HG02970 (cell line): Measurements from ENCODE around the gene SRP14.
A peak's percentile ranks its signal among the peaks of the same experiment; 100 is the strongest.
"Not testable (repeated sequence)": the region's sequence is repeated elsewhere in the genome, so short reads cannot be mapped to it uniquely, and the experiment has no call there.

ENCODE experiments used
- ATAC-seq: cut with Tn5 transposase; IDR thresholded peaks from one replicate; pipeline ENCODE4 v1.9.1; 2021; ENCODE audit warnings: mild to moderate bottlenecking, moderate library complexity, moderate number of reproducible peaks; ENCODE audit not compliant: unreplicated experiment, low FRiP score

SRP14 gene, protein sequence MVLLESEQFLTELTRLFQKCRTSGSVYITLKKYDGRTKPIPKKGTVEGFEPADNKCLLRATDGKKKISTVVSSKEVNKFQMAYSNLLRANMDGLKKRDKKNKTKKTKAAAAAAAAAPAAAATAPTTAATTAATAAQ

DNA sequence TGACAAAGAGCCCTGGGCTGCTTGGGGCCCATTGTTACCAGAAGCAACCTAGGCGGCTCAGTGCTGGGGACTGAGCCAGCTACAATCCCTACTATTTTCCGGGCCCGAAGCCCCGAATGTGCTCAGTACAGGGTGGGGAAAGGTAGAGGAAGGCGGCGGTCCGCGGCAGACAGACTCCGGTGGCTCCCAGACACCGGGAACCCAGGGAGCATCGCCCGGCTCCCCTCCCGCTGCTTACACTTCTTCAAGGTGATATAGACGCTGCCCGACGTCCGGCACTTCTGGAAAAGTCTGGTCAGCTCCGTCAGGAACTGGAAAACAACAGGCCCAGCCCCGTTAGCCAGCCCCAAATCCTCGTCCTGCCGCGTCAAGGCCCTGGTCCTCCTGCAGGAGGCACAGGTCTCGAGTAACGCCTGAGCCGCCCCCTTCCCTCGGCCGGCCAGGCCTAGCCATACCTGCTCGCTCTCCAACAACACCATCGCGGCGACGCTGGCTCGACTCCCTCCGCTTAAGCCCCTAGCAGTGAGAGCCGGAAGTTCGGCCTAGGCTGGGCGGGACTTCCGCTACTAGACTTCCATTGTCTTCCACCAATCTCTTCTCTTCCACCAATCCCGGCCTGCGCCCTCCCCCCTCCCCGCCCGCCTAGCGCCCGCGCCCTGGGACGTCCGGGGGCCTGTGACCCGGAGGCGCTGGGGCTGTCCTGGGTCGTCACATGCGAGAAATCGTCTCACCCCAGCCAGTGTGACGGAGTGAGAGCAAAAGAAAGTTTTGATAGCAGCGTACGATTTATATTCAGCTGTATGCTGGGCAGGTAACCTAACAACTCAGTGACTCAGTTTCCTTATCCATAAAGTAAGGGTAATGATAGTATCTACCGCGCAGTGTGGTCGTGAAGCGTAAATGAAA is at the start of gene SRP14:
TSS of gene SRP14 (minus strand) at position 544 of the 906 bp plus-strand sequence. CDS start at position 479, 65 bp downstream.
- peak; percentile 82 for ATAC-seq

DNA sequence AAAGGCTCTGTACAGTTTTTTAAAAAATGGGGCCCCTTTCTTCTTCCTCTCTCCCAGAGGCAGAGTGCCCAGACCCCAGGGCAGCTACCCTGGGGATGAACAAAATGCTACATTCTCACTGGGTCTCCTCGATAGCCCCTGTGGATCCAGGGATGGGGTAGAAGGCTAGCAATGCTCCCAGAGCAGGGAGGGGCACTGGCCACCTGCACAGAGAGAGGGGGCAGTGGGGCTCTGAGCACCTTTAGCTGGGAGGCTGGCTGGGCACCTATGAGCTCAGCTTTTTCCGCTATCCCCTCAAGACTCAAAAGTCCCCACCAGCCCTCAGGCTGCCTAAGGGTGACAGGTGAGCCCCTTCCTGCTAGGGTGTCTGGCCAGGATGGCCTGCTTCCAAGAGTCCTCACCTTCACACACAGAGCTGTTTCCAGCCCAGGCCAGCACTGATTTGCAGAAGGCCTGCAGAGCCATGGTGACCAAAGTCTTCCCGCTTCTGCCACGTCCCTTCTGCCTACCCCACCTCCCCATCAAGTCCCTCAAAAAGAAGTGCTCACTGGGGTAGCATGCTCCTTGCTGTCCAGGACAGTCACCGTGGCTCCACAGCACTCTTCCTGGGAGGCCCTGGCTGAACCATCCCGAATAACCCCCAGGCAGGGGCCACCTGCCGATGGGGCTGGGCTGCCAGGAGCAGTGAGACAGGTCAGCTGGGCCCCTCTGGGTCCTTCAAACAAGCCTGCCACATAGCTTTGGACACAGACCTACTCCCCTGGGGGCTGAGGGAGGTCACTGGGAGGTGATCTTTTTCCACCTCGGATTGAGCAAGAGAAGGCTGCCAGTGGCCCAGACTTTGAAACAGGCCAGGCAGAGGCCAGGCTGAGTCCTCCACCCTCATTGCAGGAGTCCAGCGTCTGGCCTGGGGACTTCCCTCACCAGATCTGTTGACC is 49.3 kb upstream of the SRP14 start:
- ATAC-seq = no peak

DNA sequence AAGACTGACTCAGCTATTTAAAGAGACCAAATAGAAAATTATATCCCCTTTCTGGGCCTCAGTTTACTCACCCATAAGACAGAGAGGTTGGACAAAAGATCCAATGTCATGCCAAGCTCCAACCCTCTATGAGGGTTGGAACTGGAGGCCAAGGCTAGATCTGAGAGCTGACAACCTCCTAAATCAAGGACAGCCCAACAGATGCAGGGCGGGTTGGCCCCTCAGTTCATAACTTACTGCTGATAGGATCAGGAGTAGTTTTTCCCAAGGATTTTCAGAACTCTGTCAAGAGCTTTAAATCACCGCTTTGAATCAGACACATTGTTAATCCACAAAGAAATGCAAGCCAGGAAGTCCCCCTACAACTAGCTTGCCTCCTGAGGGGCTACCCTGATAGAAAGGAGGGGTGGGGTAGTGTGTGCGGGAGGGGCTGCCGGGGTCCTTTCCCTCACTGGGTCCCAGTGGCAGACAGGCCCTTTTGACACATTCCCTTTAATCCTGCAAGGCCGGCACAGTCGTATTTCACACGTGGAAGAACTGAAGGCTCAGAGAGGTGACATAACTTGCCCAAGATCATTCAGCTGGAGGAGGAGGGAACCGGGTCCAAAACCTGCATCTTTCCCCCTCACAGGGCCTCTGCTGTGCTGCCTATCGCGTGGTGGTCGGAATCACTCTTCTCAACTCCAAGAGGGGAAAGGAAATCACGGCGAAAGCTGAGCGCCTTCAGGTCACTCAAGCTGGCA is 48.3 kb upstream of the SRP14 start:
- ATAC-seq = no peak

DNA sequence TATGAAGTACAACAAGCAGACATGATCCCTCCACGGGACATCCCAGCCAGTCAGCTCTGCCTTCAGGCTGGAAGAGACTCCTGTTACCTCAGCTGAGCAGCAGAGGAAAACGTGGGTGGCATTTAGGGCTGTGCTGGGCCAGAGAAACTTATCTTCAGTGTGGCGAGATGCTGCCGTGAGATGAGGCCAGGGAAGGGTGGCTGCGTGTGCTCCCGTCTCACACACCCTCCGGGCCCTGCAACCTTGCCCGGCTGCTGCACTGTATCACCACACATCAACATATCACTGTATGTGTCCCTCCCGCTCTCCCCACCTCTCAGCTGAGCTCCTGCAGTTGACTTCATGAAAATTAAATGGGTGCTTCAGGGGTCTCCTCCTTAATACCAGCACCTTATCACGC is 46.3 kb upstream of the SRP14 start:
- ATAC-seq = no peak

DNA sequence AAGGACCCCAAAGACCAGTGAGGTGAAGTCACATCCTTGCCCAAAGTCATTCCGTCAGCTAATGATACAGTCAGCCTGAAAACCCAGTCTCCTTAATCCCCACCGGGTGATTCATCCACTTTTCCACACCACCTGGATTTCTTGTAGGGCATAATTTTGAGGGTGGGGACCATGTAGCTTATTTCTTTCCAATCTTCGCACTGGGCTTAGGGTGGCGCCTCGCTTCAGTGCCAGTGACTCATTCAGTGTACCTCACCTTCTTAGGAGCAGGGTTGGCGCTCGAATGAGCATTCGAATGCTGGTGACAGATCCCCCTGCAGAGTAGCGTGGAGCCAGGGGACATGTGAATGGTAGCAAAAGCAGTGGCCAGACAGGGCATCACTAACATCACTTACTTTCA is 45.7 kb upstream of the SRP14 start:
- no peak for ATAC-seq

DNA sequence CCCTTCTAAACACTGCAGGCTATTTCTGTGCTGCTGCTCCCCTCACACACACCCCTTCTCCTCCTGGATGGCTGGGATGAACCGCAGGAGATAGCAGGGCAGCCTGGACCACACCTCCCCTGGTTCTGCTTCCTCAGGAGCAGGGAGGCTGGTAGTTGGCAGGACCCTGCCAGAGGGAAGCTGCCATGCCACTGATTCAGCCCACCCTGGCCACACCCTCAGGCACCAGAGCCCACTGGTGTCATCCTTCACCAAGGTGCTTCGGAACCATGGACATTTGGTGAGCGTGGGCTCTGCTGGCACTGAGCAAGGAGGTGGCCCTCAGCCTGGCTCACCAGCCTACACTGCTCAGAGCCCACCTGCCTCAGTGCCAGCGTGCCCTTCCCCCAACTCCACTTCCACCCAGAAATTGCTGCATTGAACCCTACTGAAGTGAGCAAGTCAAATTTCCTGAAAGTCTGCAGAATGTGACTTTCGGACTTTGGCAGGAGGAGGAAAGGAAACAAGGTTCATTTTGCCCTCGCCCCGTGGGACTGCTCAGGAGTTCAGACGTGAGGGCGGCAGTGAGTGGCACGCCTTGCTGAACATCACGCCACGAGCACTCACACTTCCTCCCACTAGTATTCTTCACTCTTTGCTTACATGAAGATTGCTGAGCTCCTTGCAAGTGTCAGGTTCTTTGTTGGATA is 43.4 kb upstream of the SRP14 start:
- no peak for ATAC-seq

DNA sequence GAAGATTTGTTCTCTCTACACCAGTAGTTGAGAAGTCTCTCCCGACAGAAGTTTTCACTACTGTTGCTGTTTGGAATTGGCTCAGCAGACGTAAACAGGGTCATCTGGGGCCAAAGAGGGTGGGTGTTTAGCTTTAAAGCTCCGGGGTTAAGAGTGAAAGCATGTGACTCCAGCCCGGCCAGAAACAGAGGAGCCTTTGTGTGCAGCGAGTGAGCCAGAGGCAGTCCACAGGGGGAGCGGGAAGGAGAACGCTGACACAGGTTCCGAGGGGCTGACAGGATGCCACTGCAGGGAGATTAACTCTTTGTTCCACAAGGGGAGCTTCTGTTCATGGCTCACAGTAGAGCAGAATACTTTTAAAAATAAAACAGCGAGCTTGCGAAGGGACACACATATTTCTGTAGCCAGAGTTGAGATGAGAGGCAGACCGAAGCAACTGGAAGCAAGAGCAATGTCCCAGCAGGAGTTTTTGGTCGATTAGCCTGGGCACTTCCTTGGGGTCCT is 42.8 kb upstream of the SRP14 start:
- ATAC-seq = no peak

DNA sequence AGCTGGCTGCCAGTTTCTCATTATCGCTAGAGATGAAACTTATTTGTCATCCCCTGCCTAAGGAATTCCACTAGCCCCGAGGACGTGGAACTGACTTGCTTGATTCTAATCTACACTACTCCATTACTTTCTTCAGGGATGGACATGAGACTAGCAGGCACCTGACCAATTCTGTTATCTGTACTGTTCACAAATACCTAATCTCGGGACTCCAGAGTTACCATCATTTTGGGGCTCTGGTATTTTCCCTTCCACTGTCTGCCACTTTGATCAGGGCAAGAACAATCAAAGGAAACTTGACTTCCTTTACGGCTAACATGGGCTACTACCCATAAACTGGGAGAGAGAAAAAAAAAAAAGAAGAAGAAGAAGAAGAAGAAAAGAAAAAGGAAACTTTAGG is 41.9 kb upstream of the SRP14 start:
- no peak for ATAC-seq

DNA sequence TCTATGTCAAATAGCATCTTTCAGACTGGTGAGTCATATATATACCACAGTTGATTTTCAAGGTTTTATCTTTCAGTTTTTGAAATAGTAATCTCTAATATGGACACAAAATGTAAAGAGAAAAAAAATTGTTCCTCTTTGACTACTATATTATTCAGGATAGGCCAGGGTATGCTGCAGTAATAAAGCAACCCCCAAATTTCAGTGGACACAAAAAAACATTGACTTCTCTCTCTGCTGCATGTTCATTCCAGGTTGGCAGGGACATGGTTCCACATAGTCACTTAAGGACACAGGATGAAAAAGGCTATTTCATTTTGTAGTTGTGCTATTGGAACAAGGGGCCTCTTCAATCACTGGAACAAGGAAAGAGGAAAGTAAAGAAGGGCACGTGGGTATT is 41.1 kb upstream of the SRP14 start:
- ATAC-seq = no peak

DNA sequence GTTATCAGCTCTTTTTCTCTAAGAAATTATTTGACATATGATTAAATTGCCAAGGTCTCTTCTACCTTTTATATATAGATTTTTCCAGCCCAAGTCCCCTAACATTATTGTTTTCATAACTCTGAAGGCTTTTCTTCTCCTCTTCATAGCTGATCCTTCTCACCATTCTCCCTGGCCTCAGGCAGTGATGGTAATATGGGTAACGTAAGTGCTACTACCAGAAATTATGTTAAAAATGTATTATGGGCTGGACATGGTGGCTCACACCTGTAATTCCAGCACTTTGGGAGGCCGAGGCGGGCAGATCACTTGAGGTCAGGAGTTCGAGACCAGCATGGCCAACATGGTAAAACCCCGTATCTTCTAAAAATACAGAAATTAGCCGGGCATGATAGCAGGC is 40.5 kb upstream of the SRP14 start:
- ATAC-seq = no peak

DNA sequence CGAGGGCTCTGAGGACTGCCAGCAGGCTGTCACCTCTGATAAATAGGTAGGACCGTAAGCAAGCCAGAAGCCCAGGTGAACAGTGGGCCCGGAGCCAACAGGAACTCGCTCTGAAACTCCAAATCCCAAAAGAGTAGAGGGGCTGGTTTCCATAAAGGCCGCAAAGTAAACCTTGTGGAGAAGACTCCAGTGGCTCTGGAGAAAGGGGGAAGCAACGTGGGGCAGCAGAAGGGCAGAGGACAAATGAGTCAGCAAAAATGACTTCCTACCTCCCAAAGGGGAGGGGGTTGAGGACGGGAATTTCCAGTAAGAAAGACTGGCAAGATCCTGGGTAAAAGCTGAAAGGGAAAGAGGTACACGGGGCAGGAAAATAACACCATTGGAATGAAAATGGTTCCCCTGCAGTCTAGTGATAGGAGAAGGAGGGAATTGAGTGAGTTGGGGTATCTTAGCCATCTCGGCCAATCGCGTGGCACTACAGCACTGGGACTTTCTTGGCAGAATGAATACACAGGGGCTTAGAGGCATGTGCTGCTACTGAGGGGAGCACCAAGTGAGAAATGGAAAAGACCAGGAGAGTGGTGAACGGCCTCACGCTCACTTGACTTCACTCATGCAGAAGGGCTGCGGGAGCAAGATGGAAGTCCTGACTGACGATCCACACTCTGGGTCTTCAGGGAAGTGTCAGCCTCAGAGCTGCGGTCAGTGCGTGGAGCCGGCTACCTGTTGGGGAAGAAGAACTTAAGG is 36.5 kb upstream of the SRP14 start:
- no peak for ATAC-seq

DNA sequence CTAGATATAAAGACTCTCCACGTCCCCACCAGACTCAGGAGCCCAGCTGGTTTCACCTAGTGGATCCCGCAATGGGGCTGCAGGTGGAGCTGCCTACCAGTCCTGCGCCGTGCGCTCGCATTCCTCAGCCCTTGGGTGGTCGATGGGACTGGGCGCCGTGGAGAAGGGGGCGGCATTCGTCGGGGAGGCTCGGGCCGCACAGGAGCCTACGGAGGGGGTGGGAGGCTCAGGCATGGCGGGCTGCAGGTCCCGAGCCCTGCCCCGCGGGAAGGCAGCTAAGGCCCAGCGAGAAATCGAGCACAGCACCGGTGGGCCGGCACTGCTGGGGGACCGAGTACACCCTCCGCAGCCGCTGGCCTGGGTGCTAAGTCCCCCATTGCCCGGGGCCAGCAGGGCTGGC is 35.7 kb upstream of the SRP14 start:
- ATAC-seq = not testable (repeated sequence)

DNA sequence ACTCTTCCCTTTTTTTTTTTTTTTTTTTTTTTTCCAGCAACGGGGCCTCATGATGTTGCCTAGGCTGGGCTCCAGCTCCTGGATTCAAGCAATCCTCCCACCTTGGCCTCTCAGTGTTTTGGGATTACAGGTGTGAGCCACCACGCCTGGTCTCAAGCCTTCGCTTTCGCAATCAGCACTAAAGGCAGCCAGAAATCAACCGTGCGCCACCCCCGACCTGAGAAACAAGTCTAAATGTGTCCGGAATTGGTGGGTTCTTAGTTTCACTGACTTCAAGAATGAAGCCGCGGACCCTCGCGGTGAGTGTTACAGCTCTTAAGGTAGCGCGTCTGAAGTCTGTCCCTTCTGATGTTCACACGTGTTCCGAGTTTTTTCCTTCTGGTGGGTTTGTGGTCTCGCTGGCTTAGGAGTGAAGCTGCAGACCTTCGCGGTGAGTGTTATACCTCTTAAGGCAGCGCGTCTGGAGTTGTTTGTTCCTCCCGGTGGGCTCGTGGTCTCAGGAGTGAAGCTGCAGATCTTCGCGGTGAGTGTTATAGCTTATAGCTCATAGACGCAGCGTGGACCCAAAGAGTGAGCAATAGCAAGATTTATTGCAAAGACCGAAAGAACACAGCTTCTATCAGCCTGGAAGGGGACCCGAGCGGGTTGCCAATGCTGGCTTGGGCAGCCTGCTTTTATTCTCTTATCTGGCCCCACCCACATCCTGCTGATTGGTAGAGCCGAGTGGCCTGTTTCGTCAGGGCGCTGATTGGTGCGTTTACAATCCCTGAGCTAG is 34.9 kb upstream of the SRP14 start:
- not testable (repeated sequence) for ATAC-seq

DNA sequence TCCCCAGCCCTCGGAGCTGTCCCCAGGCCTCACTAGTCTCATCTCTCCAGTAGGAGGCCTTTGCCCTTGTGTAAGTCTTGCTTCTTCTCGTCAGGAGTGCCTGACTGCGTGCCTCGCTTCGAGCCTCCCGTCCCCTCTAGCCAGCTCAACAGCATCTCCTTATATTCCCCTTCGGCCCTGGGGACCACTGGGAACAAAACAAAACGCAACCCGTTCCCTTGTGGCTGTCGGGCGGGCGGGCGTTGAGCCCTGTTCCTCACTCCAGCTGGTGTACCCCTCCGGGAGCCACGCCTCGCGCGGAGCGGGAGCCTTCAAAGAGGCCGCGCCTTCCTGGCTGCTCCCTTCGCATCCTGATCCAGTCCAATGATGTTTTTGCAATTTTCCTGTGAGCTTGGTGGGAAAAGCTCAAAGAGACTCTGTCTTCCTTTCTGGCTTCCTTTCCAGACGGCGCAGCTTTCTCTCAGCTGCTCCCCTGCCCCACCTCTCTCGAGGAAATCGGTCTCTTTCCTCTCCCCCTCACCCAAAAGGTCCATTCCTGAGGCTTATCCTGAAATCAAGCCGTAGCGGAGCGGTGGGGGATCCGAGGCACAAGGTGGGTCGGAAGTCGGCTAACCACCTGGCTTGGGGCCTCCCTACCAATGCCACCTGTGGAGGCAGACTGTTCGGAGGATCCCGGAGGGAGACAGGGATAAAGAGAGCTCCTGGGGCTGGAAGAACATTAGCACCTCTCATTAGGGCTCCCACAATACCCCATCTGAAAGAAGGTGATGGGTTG is 33.4 kb upstream of the SRP14 start:
- no peak for ATAC-seq

DNA sequence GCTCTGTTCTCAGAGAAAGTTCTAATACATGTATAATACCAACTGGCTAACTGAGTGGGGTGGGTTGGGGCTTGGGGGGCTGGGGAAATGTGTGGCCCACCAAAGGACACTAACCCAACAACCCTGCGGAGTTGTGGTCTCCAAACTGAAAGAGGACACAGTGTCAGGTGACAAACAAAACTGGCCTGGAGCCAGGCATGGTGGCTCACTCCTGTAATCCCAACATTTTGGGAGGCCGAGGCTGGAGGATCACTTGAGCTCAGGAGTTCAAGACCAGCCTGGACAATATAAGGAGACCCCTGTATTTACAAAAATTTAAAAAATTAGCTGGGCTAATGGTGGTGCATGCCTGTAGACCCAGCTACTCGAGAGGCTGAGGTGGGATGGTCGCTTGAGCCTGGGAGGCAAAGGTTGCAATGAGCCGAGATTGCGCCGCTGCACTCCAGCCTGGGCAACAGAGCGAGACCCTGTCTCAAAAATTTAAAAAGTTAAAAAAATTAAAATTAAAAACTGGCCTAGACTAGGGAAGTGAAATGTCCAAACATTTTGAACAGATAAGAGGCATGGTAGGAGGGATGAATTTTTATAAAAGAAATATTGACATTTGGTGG is 31.7 kb upstream of the SRP14 start:
- ATAC-seq = no peak

DNA sequence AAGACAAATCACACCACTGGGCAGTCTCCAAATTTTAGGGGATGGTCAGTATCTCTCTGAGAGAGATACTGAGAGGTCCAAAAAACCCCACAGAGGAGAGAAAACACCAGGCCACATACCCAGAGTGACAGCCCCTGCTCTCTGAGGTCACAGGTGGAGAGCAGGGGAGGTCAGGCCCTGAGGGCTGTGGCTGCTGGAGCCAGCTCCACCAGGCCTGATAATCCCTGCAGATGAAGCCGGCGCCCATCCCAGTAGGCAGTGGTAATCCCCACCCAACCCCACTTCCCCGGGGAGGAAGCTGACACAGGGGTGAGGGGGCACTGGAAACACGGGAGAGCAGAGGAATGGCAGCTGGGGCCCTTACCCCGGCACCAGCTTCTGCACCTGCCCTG is 31.2 kb upstream of the SRP14 start:
- ATAC-seq = no peak
